Adrenal gland (tissue), 5 donors: ENCODE results near the gene TBL3.

Experiments used
- CTCF ChIP-seq, 6 experiments: fragments of 450-650 bp in 4 of 6; fragments of 200-600 bp in 2 of 6; sonication (generic) in 1 of 6; IDR thresholded peaks; 1 replicate in 5 of 6; 2 replicates in 1 of 6; pipeline versions ENCODE4 v1.5.1 to v1.8.0; 2016 to 2021; ENCODE audit warnings: antibody characterized with exemption in 6 of 6, mild to moderate bottlenecking in 2 of 6, moderate library complexity in 1 of 6
- POLR2A ChIP-seq, 2 donors: fragments of 450-650 bp; IDR thresholded peaks; one replicate each; pipeline ENCODE4 v1.6.1; 2017; ENCODE audit warnings: antibody characterized with exemption in 2 of 2, mild to moderate bottlenecking in 2 of 2, moderate library complexity in 1 of 2
- donor health status: DM: no; HTN: no; CAD: no.

GRCh38 chr16:1974157-1975070 is 2.6 kb downstream of the TBL3 start:
- no peak for TF ChIP-seq CTCF (IDR thresholded peaks at IDR 0.05)
- TF ChIP-seq POLR2A (IDR thresholded peaks at IDR 0.05): no peak
